ENCODE measurements around the gene ITGA7.

Gene ITGA7

DNA sequence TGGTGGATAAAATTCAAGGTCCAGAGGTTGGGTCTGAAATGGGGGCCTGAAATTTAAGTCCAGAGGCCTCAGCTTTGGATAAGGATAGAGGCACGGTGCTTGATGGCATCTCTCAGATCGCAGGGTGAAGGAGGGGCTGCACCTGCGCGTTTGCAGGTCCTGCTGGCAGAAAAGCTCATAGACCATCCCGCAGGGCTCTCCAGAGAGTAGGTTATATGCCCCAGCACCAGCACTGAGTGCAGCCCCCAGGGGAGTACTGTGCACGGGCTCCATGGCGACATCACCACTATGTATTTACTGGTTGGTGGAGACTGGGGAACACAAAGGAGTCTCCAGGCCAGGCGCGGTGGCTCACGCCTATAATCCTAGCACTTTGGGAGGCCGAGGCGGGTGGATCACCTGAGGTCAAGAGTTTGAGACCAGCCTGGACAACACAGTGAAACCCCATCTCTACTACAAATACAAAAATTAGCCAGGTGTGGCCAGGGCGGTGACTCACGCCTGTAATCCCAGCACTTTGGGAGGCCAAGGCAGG lies 25.4 kb upstream of the ITGA7 start:
- peak; percentile 96 for DNase-seq

- DNase-seq, result no peak
These were observed 24.6 kb upstream of the ITGA7 start for GRCh38 chr12:55732288-55732687.

GRCh38 chr12:55729819-55730818 lies 22.4 kb upstream of the ITGA7 start:
- no peak for DNase-seq

GRCh38 chr12:55728939-55729818 lies 21.5 kb upstream of the ITGA7 start, which contains the start of gene CD63:
TSS of gene CD63 (minus strand) at chr12:55729009. CDS start at chr12:55728341, 668 bp downstream.
- peak; percentile 75 for DNase-seq

DNA sequence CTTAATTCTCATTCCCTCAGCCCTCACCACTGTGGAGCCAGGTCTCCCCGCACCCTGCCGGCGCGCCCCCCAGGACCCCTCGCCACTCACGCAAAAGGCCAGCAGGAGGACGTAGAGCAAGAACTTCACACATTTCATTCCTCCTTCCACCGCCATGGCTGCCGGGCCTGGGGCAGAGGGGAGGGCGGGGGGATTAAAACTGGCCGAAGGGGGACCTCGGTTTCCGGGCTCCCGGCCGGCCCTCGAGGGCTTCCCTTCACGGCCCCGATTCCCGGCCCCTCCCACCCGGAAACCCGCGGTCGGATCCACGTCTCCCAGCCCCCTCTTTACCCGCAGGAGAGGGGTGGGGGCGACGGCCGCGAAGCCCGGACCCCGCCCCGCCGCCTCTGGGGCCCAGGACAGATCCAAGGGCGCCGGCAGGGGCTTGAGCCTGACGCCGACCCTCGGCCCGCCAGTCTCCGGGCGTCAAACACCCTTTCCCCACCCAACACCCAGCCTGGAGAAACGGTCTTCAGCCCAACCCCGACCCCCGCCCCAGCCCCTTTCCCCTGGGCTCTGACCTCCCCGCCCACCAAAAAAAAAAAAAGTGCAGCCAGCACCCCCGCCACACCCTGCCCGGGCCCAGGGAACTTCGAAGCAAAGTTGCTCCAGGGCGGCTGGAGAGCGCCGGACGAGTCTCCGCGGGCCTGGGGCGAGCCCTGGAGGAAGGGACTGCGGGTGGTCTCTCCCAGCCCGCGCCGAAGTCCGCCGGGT lies 20.7 kb upstream of the ITGA7 start:
- DNase-seq, result peak; percentile 39

GRCh38 chr12:55727643-55728185 lies 20.0 kb upstream of the ITGA7 start:
- DNase-seq, result no peak

- DNase-seq, result no peak
These were observed 19.3 kb upstream of the ITGA7 start for GRCh38 chr12:55726971-55727370.

- DNase-seq, result no peak
These were observed 17.9 kb upstream of the ITGA7 start for GRCh38 chr12:55725556-55725955.

- no peak for DNase-seq
These were observed 17.2 kb upstream of the ITGA7 start for GRCh38 chr12:55724940-55725309.

DNA sequence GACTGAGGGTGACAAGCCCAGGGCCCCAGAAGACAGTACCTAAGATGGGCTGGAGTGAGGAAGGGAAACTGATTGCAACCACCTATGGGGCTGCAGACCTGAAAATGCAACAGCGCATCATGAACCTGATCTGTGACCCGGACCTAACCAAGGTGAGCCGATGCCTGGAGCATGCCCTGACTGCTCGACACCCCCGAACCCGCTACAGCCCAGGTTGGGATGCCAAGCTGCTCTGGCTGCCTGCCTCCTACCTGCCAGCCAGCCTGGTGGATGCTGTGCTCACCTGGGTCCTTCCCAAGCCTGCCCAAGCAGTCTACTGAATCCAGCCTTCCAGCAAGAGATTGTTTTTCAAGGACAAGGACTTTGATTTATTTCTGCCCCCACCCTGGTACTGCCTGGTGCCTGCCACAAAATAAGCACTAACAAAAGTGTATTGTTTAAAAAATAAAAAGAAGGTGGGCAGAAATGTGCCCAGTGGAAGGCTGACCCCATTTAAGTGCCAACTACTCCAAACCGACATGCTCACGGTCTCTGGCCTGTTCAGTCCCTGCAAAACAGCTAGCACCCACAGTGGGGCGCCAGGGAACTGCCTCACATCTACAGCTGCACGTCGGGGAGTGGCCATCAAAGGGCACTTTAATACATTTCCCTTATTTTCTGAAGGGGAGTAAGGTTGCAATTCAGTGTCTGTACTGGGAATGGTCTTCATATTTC lies 16.7 kb upstream of the ITGA7 start:
- peak; percentile 41 for DNase-seq

GRCh38 chr12:55723516-55724225 lies 16.0 kb upstream of the ITGA7 start:
- DNase-seq, result no peak

DNA sequence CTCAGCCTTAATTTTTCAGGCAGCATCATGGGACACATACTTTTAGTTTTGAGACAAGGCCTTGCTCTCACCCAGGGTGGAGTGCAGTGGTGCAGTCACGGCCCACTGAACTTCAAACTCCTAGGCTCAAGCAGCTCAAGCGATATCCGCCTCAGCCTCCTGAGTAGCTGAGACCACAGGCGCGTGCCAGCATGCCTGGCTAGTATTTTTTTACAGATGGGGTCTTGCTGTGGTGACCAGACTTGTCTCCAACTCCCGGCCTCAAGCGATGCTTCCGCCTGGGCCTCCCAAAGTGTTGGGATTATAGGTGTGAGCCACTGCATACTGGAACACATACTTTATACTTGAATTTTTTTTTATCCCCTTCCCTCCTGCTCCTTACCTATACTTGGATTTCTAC lies 15.2 kb upstream of the ITGA7 start:
- DNase-seq, result no peak

DNA sequence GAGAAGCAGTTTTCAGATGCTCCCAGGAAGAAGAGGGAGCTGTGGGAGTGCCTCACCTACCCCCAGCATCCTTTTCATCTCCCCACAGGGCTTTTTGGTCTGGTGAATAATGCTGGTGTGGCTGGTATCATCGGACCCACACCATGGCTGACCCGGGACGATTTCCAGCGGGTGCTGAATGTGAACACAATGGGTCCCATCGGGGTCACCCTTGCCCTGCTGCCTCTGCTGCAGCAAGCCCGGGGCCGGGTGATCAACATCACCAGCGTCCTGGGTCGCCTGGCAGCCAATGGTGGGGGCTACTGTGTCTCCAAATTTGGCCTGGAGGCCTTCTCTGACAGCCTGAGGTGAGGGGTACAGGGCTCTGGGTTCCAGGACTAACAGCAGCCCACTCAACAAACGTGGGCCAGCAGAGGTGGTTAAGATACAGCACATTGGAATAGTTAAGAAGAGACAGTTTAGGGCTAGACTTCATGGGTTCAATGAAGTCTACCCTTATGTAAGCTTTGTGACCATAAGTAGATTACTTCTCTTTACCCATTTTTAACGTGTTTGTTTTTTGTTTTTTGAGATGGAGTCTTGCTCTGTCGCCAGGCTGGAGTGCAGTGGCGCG lies 14.0 kb upstream of the ITGA7 start:
- no peak for DNase-seq

- DNase-seq, result no peak
These were observed 13.3 kb upstream of the ITGA7 start for GRCh38 chr12:55720894-55721444.

DNA sequence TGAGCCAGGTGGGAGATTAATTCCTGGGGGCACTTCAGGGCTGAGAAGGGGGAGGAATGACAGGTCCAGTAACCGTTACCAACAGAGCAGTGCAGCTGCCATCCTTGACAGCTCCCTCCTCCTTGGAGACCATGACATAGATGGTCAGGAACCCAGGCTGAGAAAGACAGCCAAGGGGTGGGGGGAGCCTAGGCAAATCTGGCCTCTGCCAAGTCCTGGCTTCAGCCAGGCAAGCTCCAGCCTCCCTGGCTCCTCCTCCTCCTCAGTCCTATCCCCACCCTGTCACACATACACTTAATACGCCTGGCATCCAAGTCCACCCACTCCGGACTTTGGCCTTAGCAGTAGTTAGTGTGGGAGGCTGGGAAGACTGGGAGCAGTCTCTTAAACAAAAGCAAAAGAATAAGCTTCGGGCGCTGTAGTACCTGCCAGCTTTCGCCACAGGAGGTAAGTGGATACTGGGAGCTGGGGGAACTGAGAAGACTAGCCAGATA lies 12.4 kb upstream of the ITGA7 start, which contains the start of gene RDH5:
RDH5 (plus strand) TSS at position 323 of the 494 bp plus-strand sequence. CDS start 792 bp downstream, outside the sequence.
- no peak for DNase-seq

GRCh38 chr12:55719371-55719770 lies 11.7 kb upstream of the ITGA7 start:
- DNase-seq, result no peak

GRCh38 chr12:55718624-55719275 lies 11.0 kb upstream of the ITGA7 start:
- no peak for DNase-seq

- no peak for DNase-seq
These were observed 10.3 kb upstream of the ITGA7 start for GRCh38 chr12:55718015-55718414.

All from NCI-H1436 (cell line).